Hematopoietic multipotent progenitor cell treated with erythropoietin and hydrocortisone succinate and interleukin-3 and kit ligand, for 6 days (in vitro differentiated cells): ENCODE data around the gene NELL1.

ENCODE experiments used
- DNase-seq: peaks from one replicate; pipeline ENCODE4 v3.0.0-alpha.2; 2015

Gene NELL1

GRCh38 chr11:20668844-20669819 is at the start of gene NELL1:
Gene NELL1 (plus strand): TSS chr11:20669586.
- no peak for DNase-seq

GRCh38 chr11:20620988-20621387 is 48.4 kb upstream of the NELL1 start:
- no peak for DNase-seq

- no peak for DNase-seq
Measured at GRCh38 chr11:20621679-20622078, 47.7 kb upstream of the NELL1 start.

GRCh38 chr11:20623252-20623651 is 46.1 kb upstream of the NELL1 start:
- no peak for DNase-seq

GRCh38 chr11:20626279-20626678 is 43.1 kb upstream of the NELL1 start:
- DNase-seq = no peak

- no peak for DNase-seq
Measured at GRCh38 chr11:20627026-20627425, 42.4 kb upstream of the NELL1 start.

- DNase-seq = no peak
Measured at GRCh38 chr11:20627701-20628100, 41.7 kb upstream of the NELL1 start.

- no peak for DNase-seq
Measured at GRCh38 chr11:20631519-20632168, 37.7 kb upstream of the NELL1 start.

- no peak for DNase-seq
Measured at GRCh38 chr11:20632169-20632532, 37.2 kb upstream of the NELL1 start.

- no peak for DNase-seq
Measured at GRCh38 chr11:20634044-20634443, 35.3 kb upstream of the NELL1 start.

- DNase-seq = no peak
Measured at GRCh38 chr11:20634781-20635180, 34.6 kb upstream of the NELL1 start.

GRCh38 chr11:20638074-20638473 is 31.3 kb upstream of the NELL1 start:
- DNase-seq = no peak

- no peak for DNase-seq
Measured at GRCh38 chr11:20639688-20640087, 29.7 kb upstream of the NELL1 start.

GRCh38 chr11:20640401-20640800 is 29.0 kb upstream of the NELL1 start:
- no peak for DNase-seq

- DNase-seq = no peak
Measured at GRCh38 chr11:20644360-20644759, 25.0 kb upstream of the NELL1 start.

GRCh38 chr11:20647976-20648565 is 21.3 kb upstream of the NELL1 start:
- DNase-seq = peak; percentile 63

GRCh38 chr11:20652150-20652806 is 17.1 kb upstream of the NELL1 start:
- DNase-seq = no peak

GRCh38 chr11:20654038-20654437 is 15.3 kb upstream of the NELL1 start:
- DNase-seq = no peak

- no peak for DNase-seq
Measured at GRCh38 chr11:20656901-20657300, 12.5 kb upstream of the NELL1 start.

GRCh38 chr11:20658135-20658534 is 11.3 kb upstream of the NELL1 start:
- DNase-seq = no peak

GRCh38 chr11:20661445-20661844 is 7.9 kb upstream of the NELL1 start:
- no peak for DNase-seq

GRCh38 chr11:20661850-20662249 is 7.5 kb upstream of the NELL1 start:
- DNase-seq = no peak

GRCh38 chr11:20668131-20668809 is 1.1 kb upstream of the NELL1 start:
- no peak for DNase-seq
